ENCODE results near the gene ASTN2. TPM values are rescaled to one million over a fixed set of nuclear protein-coding genes. Genes with fewer than 3 reads are reported as not detected.

Gene ASTN2
- total and polyA plus RNA-seq, 4 donors: 0.57 to 2.9 (median 1.4) TPM

GRCh38 chr9:116774421-116775180 is 640.3 kb downstream of the ASTN2 start:
- no peak overlapping the region for H3K27ac ChIP-seq (ENCODE audit: low read depth in 1 of 2, low read length in 2 of 2)
- H3K4me3 ChIP-seq (ENCODE audit: low read depth in 1 of 3, low read length in 3 of 3): no peak overlapping the region
- no peak for DNase-seq (ENCODE audit: low spot score)
- H3K9me3 ChIP-seq (ENCODE audit: control insufficient read depth in 4 of 4, low read length in 3 of 4): no peaks in the 10 kb centered on the region
- WGBS: 53% methylated on average over 4 of the region's 4 CpGs
- TF ChIP-seq SP1 (IDR thresholded peaks at IDR 0.05) (no peak), NR2F2 (IDR thresholded peaks at IDR 0.05) (no peak), RAD21 (IDR thresholded peaks at IDR 0.05) (no peak), EGR1 (IDR thresholded peaks at IDR 0.05; ENCODE audit: low read depth in 2 of 2) (no peak), HNF4A (conservative IDR thresholded peaks at IDR 0.05) (no peak), GABPA (IDR thresholded peaks at IDR 0.05 in 1 of 2, conservative IDR thresholded peaks at IDR 0.05 in 1 of 2) (no peak), TAF1 (conservative IDR thresholded peaks at IDR 0.05) (no peak), YY1 (IDR thresholded peaks at IDR 0.05) (no peak)
- H3K9ac ChIP-seq (ENCODE audit: low read depth in 1 of 2, low read length in 2 of 2): no peak overlapping the region
- H3K27me3 ChIP-seq (ENCODE audit: control insufficient read depth in 4 of 4, insufficient read depth in 4 of 4, low read length in 3 of 4): peaks cover 0 to 4% (median 0%) of the 10 kb centered on the region in 4 donors
- no peaks in the 10 kb centered on the region for H3K36me3 ChIP-seq (ENCODE audit: control insufficient read depth in 4 of 4, insufficient read depth in 3 of 4, low read depth in 1 of 4, low read length in 3 of 4)
- H3K4me1 ChIP-seq (ENCODE audit: control insufficient read depth in 4 of 4, insufficient read depth in 4 of 4, low read length in 3 of 4): no peaks in the 10 kb centered on the region

- WGBS: 68% methylated on average over 8 of the region's 8 CpGs
- no peak overlapping the region for H3K27ac ChIP-seq (ENCODE audit: low read depth in 1 of 2, low read length in 2 of 2)
- no peak for DNase-seq (ENCODE audit: low spot score)
- no peaks in the 10 kb centered on the region for H3K36me3 ChIP-seq (ENCODE audit: control insufficient read depth in 4 of 4, insufficient read depth in 3 of 4, low read depth in 1 of 4, low read length in 3 of 4)
- no peaks in the 10 kb centered on the region for H3K9me3 ChIP-seq (ENCODE audit: control insufficient read depth in 4 of 4, low read length in 3 of 4)
- H3K9ac ChIP-seq (ENCODE audit: low read depth in 1 of 2, low read length in 2 of 2): no peak overlapping the region
- no peaks in the 10 kb centered on the region for H3K27me3 ChIP-seq (ENCODE audit: control insufficient read depth in 4 of 4, insufficient read depth in 4 of 4, low read length in 3 of 4)
- H3K4me3 ChIP-seq (ENCODE audit: low read depth in 1 of 3, low read length in 3 of 3): no peak overlapping the region
- H3K4me1 ChIP-seq (ENCODE audit: control insufficient read depth in 4 of 4, insufficient read depth in 4 of 4, low read length in 3 of 4): no peaks in the 10 kb centered on the region
- TF ChIP-seq RXRA (IDR thresholded peaks at IDR 0.05): no peak
- TF ChIP-seq CTCF (IDR thresholded peaks at IDR 0.05; ENCODE audit: low read depth, low read length, missing input control): no peak
- no peak for TF ChIP-seq HNF4G (IDR thresholded peaks at IDR 0.05)
These were observed 647.6 kb downstream of the ASTN2 start for GRCh38 chr9:116767219-116767618.

GRCh38 chr9:116765011-116765410 is 649.8 kb downstream of the ASTN2 start:
- no peak for DNase-seq (ENCODE audit: low spot score)
- no peak for TF ChIP-seq GABPA (IDR thresholded peaks at IDR 0.05 in 1 of 2, conservative IDR thresholded peaks at IDR 0.05 in 1 of 2)
- no peak for TF ChIP-seq RAD21 (IDR thresholded peaks at IDR 0.05)
- TF ChIP-seq HNF4G (IDR thresholded peaks at IDR 0.05): no peak
- no peak for TF ChIP-seq FOXA1 (IDR thresholded peaks at IDR 0.05)
- no peak for TF ChIP-seq JUND (IDR thresholded peaks at IDR 0.05)
- no peak for TF ChIP-seq ATF3 (IDR thresholded peaks at IDR 0.05)
- no peak for TF ChIP-seq FOXA2 (IDR thresholded peaks at IDR 0.05)
- TF ChIP-seq SP1 (IDR thresholded peaks at IDR 0.05): no peak

More at GRCh38 chr9:116765011-116765410, 649.8 kb downstream of the ASTN2 start:
- WGBS: 35% methylated on average over 5 of the region's 5 CpGs
- Histone ChIP-seq H3K27ac (ENCODE audit: low read depth in 1 of 2, low read length in 2 of 2) (no peak overlapping the region), H3K4me3 (ENCODE audit: low read depth in 1 of 3, low read length in 3 of 3) (no peak overlapping the region), H3K4me1 (ENCODE audit: control insufficient read depth in 4 of 4, insufficient read depth in 4 of 4, low read length in 3 of 4) (no peaks in the 10 kb centered on the region), H3K36me3 (ENCODE audit: control insufficient read depth in 4 of 4, insufficient read depth in 3 of 4, low read depth in 1 of 4, low read length in 3 of 4) (no peaks in the 10 kb centered on the region), H3K9me3 (ENCODE audit: control insufficient read depth in 4 of 4, low read length in 3 of 4) (no peaks in the 10 kb centered on the region), H3K27me3 (ENCODE audit: control insufficient read depth in 4 of 4, insufficient read depth in 4 of 4, low read length in 3 of 4) (no peaks in the 10 kb centered on the region), H3K9ac (ENCODE audit: low read depth in 1 of 2, low read length in 2 of 2) (no peak overlapping the region)

Measured in liver (tissue), 9 donors.